GM19372 (cell line): ENCODE measurements around the gene TECPR1.

Source experiments
- ATAC-seq: cut with Tn5 transposase; IDR thresholded peaks from one replicate; pipeline ENCODE4 v1.9.1; 2021; ENCODE audit warnings: mild to moderate bottlenecking, low read depth, moderate library complexity; ENCODE audit not compliant: unreplicated experiment

The TECPR1 gene

GRCh38 chr7:98251601-98252424 is at the start of gene TECPR1:
Gene TECPR1, minus strand, starts transcription at chr7:98252232. Its CDS starts 6,086 bp downstream, at chr7:98246146.
- peak; percentile 96 for ATAC-seq

- no peak for ATAC-seq
Observed at GRCh38 chr7:98300595-98301372, 48.8 kb upstream of the TECPR1 start.

- no peak for ATAC-seq
Observed at GRCh38 chr7:98297626-98298286, 45.7 kb upstream of the TECPR1 start.

GRCh38 chr7:98296833-98297232 is 44.8 kb upstream of the TECPR1 start:
- ATAC-seq, result no peak

GRCh38 chr7:98295467-98296192 is 43.6 kb upstream of the TECPR1 start:
- ATAC-seq, result no peak

- ATAC-seq, result peak; percentile 79
Observed at GRCh38 chr7:98294798-98295382, 42.9 kb upstream of the TECPR1 start.

- no peak for ATAC-seq
Observed at GRCh38 chr7:98294326-98294725, 42.3 kb upstream of the TECPR1 start.

GRCh38 chr7:98293746-98294145 is 41.7 kb upstream of the TECPR1 start:
- ATAC-seq, result no peak

- no peak for ATAC-seq
Observed at GRCh38 chr7:98293265-98293664, 41.2 kb upstream of the TECPR1 start.

GRCh38 chr7:98291717-98292116 is 39.7 kb upstream of the TECPR1 start:
- ATAC-seq, result no peak

- no peak for ATAC-seq
Observed at GRCh38 chr7:98289333-98289875, 37.4 kb upstream of the TECPR1 start.

- no peak for ATAC-seq
Observed at GRCh38 chr7:98288064-98288823, 36.2 kb upstream of the TECPR1 start.

GRCh38 chr7:98287486-98287959 is 35.5 kb upstream of the TECPR1 start:
- no peak for ATAC-seq

GRCh38 chr7:98286701-98287485 is 34.9 kb upstream of the TECPR1 start:
- no peak for ATAC-seq

GRCh38 chr7:98286093-98286539 is 34.1 kb upstream of the TECPR1 start:
- no peak for ATAC-seq

GRCh38 chr7:98285157-98286092 is 33.4 kb upstream of the TECPR1 start:
- ATAC-seq, result no peak
